GM12878 (cell line): ENCODE results near the gene SLC26A11. TPM values are rescaled to one million over a fixed set of nuclear protein-coding genes. Genes with fewer than 3 reads are reported as not detected.
A peak's percentile ranks its signal among the peaks of the same experiment; 100 is the strongest.

Experiments used
- ATAC-seq: fragments of 200-7000 bp; cut with Tn5 transposase; 3 replicates; pipeline ENCODE4 v1.9.1; 2020; ENCODE audit warnings: mild to moderate bottlenecking, moderate library complexity
- BruUV-seq: library from RNA; stranded (reverse); fragments of 400-500 nt; replicated peaks from 2 replicates; lab custom pipeline; 2021; lab: Mats Ljungman, UMichigan
- CTCF ChIA-PET: fragments of 300-600 bp; sonication (Branson Sonifier 250); formaldehyde crosslinking; extraction: SDS; loops from one replicate; lab custom pipeline; 2021; ENCODE audit warnings: inconsistent platforms; lab: Yijun Ruan, JAX
- POLR2A ChIA-PET: fragments of 350-600 bp; formaldehyde crosslinking; extraction: SDS; loops from one replicate; lab custom pipeline; 2021; ENCODE audit warnings: inconsistent platforms; lab: Charles Lee
- RAD21 ChIA-PET: fragments of 300-600 bp; sonication (Branson Sonifier 250); formaldehyde crosslinking; loops from one replicate; lab custom pipeline; 2023; ENCODE audit warnings: antibody characterized with exemption; ENCODE audit not compliant: unreplicated experiment; lab: Charles Lee
- SMC1A ChIA-PET: fragments of 300-600 bp; sonication (Branson Sonifier 250); formaldehyde crosslinking; loops from one replicate; lab custom pipeline; 2023; ENCODE audit not compliant: unreplicated experiment, uncharacterized antibody; lab: Charles Lee
- DNase-seq: peaks from one replicate; pipeline ENCODE4 v3.0.0-alpha.2; 2011; ENCODE audit warnings: low read depth, low spot score
- FAIRE-seq: peaks from 3 replicates; lab custom pipeline; 2011; peaks lifted over from hg19 to GRCh38; lab: Jason Lieb, UNC
- H2AFZ ChIP-seq: 2 replicates; pipeline ENCODE4 v1.6.0; 2011; ENCODE audit warnings: low read depth, low read length, control low read depth; ENCODE audit not compliant: control insufficient read depth
- H3K27ac ChIP-seq: 2 replicates; pipeline ENCODE4 v1.5.1; 2011; ENCODE audit warnings: control low read depth; ENCODE audit not compliant: control insufficient read depth, insufficient read depth
- H3K27me3 ChIP-seq, 2 experiments: replicated peaks in 1 of 2; 2 replicates each; pipeline versions ENCODE4 v1.6.0 to v1.6.1; 2011; ENCODE audit warnings: low read length in 1 of 2; ENCODE audit not compliant: control insufficient read depth in 2 of 2, insufficient read depth in 2 of 2
- H3K36me3 ChIP-seq, 2 experiments: 2 replicates each; pipeline ENCODE4 v1.5.1; 2011; ENCODE audit warnings: low read length in 1 of 2; ENCODE audit not compliant: control insufficient read depth in 2 of 2, insufficient read depth in 2 of 2
- H3K4me1 ChIP-seq: 2 replicates; pipeline ENCODE4 v1.6.1; 2011; ENCODE audit warnings: mild to moderate bottlenecking, low read length, moderate library complexity, mixed read lengths; ENCODE audit not compliant: control insufficient read depth, insufficient read depth
- H3K4me2 ChIP-seq: 2 replicates; pipeline ENCODE4 v1.6.0; 2011; ENCODE audit warnings: control low read depth; ENCODE audit not compliant: control insufficient read depth, insufficient read depth
- H3K4me3 ChIP-seq: fragments of 200-600 bp; sonication (generic); 2 replicates; pipeline ENCODE4 v1.5.1; 2016
- H3K79me2 ChIP-seq: 2 replicates; pipeline ENCODE4 v1.6.0; 2011; ENCODE audit warnings: low read length; ENCODE audit not compliant: control insufficient read depth, insufficient read depth
- H3K9ac ChIP-seq: 2 replicates; pipeline ENCODE4 v1.8.0; 2011; ENCODE audit warnings: low read length, control low read depth, mixed read lengths; ENCODE audit not compliant: control insufficient read depth, insufficient read depth
- H3K9me3 ChIP-seq: replicated peaks from 3 replicates; pipeline ENCODE4 v1.5.1; 2011; ENCODE audit warnings: mild to moderate bottlenecking, low read length; ENCODE audit not compliant: control insufficient read depth, insufficient read depth
- H4K20me1 ChIP-seq: 2 replicates; pipeline ENCODE4 v1.6.0; 2011; ENCODE audit not compliant: control insufficient read depth, insufficient read depth
- CBX5 ChIP-seq: sonication (generic); IDR thresholded peaks from 2 replicates; pipeline ENCODE4 v1.6.1; 2016; ENCODE audit warnings: low read depth, moderate library complexity, mild to moderate bottlenecking, inconsistent platforms
- IKZF2 ChIP-seq, 2 experiments: fragments of 450-650 bp; IDR thresholded peaks; 2 replicates each; pipeline ENCODE4 v1.6.1; 2017; ENCODE audit warnings: mild to moderate bottlenecking in 2 of 2, moderate library complexity in 2 of 2
- NFYB ChIP-seq: IDR thresholded peaks from 2 replicates; pipeline ENCODE4 v1.6.1; 2011; ENCODE audit warnings: low read depth, mild to moderate bottlenecking, low read length, improper control_type of control experiment, moderate library complexity; ENCODE audit not compliant: insufficient read depth
- STAT1 ChIP-seq: fragments of 450-650 bp; conservative IDR thresholded peaks from 2 replicates; pipeline ENCODE4 v1.6.1; 2014; ENCODE audit warnings: antibody characterized with exemption, mild to moderate bottlenecking
- ZNF217 ChIP-seq: fragments of 450-650 bp; IDR thresholded peaks from 2 replicates; pipeline ENCODE4 v1.6.1; 2017; ENCODE audit warnings: antibody characterized with exemption, mild to moderate bottlenecking
- WGBS: methylation state at CpG from one replicate; pipeline ENCODE4 v1.1.6; 2016; ENCODE audit warnings: low lambda C conversion rate; ENCODE audit not compliant: insufficient replicate concordance, insufficient coverage; ENCODE audit errors: missing lambda C conversion rate; 5-methylcytosine and 5-hydroxymethylcytosine counted together
- in situ Hi-C: fragments of 300-500 bp; cut with MboI; formaldehyde crosslinking; loops from 9 replicates; pipeline ENCODE4 v1.14.3; 2018; ENCODE audit warnings: mixed read lengths
- intact Hi-C: fragments of 100-400 bp; cut with micrococcal nuclease; formaldehyde crosslinking; loops from one replicate; pipeline ENCODE4 v1.14.2; 2022; ENCODE audit not compliant: unreplicated experiment
- polyA plus RNA-seq, 11 experiments: library from polyadenylated mRNA; depleted of rRNA in 4 of 11; unstranded in 6 of 11; stranded (reverse) in 5 of 11; fragments of >200 nt; fragmentation: Nextera tagmentation in 4 of 11; fragmentation: Illumina TruSeq in 1 of 11; extraction: Ambion mirVana in 4 of 11; extraction: Trizol in 1 of 11; gene quantifications; 1 replicate in 1 of 11; 2 replicates in 10 of 11; pipeline versions ENCODE4 v1.2.1 to v1.2.3, GENCODE V29; 2011 to 2016; ENCODE audit warnings: inconsistent platforms in 2 of 11, missing spikeins in 2 of 11, low read depth in 1 of 11
- total RNA-seq, 4 experiments: library from RNA; depleted of rRNA in 3 of 4; stranded (reverse); fragments of >200 nt in 3 of 4; fragmentation: Illumina TruSeq in 1 of 4; extraction: Trizol in 1 of 4; gene quantifications; 2 replicates each; pipeline versions ENCODE4 v1.2.1 to v1.2.3, GENCODE V29; 2013 to 2021
- TF ChIP-seq, protein P1 (sequence below): fragments of 450-650 bp; formaldehyde crosslinking; IDR thresholded peaks from 2 replicates; pipeline ENCODE4 v1.5.0; 2022; ENCODE audit warnings: mild to moderate bottlenecking, missing genetic modification characterization

The SLC26A11 gene
- total and polyA plus RNA-seq, 10 of the 15 experiments (the other 5 are each of a cell fraction or from before 2014, with no cell fraction given): 0.05 to 4.1 (median 1.2) TPM; not detected in 1

DNA sequence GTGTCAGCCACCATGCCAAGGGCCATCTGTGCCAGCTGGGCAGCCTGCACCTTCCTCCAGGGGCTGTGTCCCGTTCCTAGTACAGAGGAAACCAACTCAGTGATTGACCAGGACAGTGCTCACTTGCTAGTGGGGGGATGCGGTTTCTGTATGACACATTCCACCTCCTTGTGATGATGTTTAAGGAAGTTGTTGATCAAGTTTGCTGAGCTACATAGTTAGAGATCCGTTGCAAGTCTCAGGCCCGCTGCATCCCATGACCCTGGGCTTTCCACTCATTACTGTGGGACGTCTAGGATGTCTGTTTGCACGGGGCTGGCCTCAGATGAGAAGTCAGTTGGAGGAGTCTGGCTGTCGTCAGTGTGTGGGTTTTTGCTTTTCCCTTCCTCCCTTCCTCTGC, 74.0 kb downstream of the SLC26A11 start (continued):
- TF ChIP-seq, protein P1, sequence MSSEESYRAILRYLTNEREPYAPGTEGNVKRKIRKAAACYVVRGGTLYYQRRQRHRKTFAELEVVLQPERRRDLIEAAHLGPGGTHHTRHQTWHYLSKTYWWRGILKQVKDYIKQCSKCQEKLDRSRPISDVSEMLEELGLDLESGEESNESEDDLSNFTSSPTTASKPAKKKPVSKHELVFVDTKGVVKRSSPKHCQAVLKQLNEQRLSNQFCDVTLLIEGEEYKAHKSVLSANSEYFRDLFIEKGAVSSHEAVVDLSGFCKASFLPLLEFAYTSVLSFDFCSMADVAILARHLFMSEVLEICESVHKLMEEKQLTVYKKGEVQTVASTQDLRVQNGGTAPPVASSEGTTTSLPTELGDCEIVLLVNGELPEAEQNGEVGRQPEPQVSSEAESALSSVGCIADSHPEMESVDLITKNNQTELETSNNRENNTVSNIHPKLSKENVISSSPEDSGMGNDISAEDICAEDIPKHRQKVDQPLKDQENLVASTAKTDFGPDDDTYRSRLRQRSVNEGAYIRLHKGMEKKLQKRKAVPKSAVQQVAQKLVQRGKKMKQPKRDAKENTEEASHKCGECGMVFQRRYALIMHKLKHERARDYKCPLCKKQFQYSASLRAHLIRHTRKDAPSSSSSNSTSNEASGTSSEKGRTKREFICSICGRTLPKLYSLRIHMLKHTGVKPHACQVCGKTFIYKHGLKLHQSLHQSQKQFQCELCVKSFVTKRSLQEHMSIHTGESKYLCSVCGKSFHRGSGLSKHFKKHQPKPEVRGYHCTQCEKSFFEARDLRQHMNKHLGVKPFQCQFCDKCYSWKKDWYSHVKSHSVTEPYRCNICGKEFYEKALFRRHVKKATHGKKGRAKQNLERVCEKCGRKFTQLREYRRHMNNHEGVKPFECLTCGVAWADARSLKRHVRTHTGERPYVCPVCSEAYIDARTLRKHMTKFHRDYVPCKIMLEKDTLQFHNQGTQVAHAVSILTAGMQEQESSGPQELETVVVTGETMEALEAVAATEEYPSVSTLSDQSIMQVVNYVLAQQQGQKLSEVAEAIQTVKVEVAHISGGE (CRISPR knock-in tag): no peak

GRCh38 chr17:80294653-80295052, 74.4 kb downstream of the SLC26A11 start:
- no peaks in the 10 kb centered on the region for H3K79me2 ChIP-seq
- H3K4me1 ChIP-seq: no peaks in the 10 kb centered on the region
- ChIA-PET POLR2A (no interaction called here), SMC1A (no interaction called here), CTCF (interaction anchor here (1.5 kb wide), 1 partner anchor 99 kb away, joined by 4 read pairs; no protein-coding TSS in a partner anchor), RAD21 (no interaction called here)
- no peaks in the 10 kb centered on the region for H3K9me3 ChIP-seq
- H2AFZ ChIP-seq: no peak overlapping the region
- in situ Hi-C loops: no loop called here
- H3K4me3 ChIP-seq: no peak overlapping the region
- no peak overlapping the region for H3K27ac ChIP-seq
- no peaks in the 10 kb centered on the region for H4K20me1 ChIP-seq
- peaks cover 42 to 52% of the 10 kb centered on the region in 2 experiments for H3K36me3 ChIP-seq
- FAIRE-seq (no peak), DNase-seq (no peak), ATAC-seq (no peak)
- no peak overlapping the region for H3K9ac ChIP-seq
- H3K27me3 ChIP-seq: no peaks in the 10 kb centered on the region
- no peak overlapping the region for H3K4me2 ChIP-seq
- BruUV-seq: TSS peak; percentile 48
- no peak for TF ChIP-seq IKZF2 (IDR thresholded peaks at IDR 0.05)
- TF ChIP-seq NFYB: no peak
- TF ChIP-seq ZNF217: no peak
- TF ChIP-seq CBX5: no peak
- TF ChIP-seq STAT1: no peak
- intact Hi-C loops: no loop called here
- WGBS: 90% methylated on average over 6 of the region's 6 CpGs
